HG02970 (cell line): Measurements from ENCODE around the gene NPBWR2.

Source experiments
- ATAC-seq: cut with Tn5 transposase; IDR thresholded peaks from one replicate; pipeline ENCODE4 v1.9.1; 2021; ENCODE audit warnings: mild to moderate bottlenecking, moderate library complexity, moderate number of reproducible peaks; ENCODE audit not compliant: unreplicated experiment, low FRiP score

The NPBWR2 gene

GRCh38 chr20:64076061-64076997, 31.0 kb downstream of the NPBWR2 start:
- ATAC-seq, result no peak

- ATAC-seq, result no peak
Observed at GRCh38 chr20:64075556-64075955, 31.8 kb downstream of the NPBWR2 start.

GRCh38 chr20:64074963-64075362, 32.4 kb downstream of the NPBWR2 start:
- no peak for ATAC-seq

- no peak for ATAC-seq
Observed at GRCh38 chr20:64074184-64074789, 33.1 kb downstream of the NPBWR2 start.

- no peak for ATAC-seq
Observed at GRCh38 chr20:64073476-64074183, 33.7 kb downstream of the NPBWR2 start.

GRCh38 chr20:64072498-64073063, 34.8 kb downstream of the NPBWR2 start:
- no peak for ATAC-seq

- ATAC-seq, result no peak
Observed at GRCh38 chr20:64071341-64072332, 35.7 kb downstream of the NPBWR2 start.

GRCh38 chr20:64070244-64070993, 36.9 kb downstream of the NPBWR2 start:
- ATAC-seq, result no peak

- no peak for ATAC-seq
Observed at GRCh38 chr20:64069614-64070243, 37.6 kb downstream of the NPBWR2 start.

- no peak for ATAC-seq
Observed at GRCh38 chr20:64069209-64069613, 38.2 kb downstream of the NPBWR2 start.

GRCh38 chr20:64068386-64069208, 38.8 kb downstream of the NPBWR2 start:
- ATAC-seq, result no peak

GRCh38 chr20:64067733-64068307, 39.5 kb downstream of the NPBWR2 start:
- no peak for ATAC-seq

GRCh38 chr20:64067005-64067632, 40.2 kb downstream of the NPBWR2 start:
- no peak for ATAC-seq

GRCh38 chr20:64065974-64066343, 41.4 kb downstream of the NPBWR2 start:
- no peak for ATAC-seq

- ATAC-seq, result no peak
Observed at GRCh38 chr20:64065062-64065973, 42.0 kb downstream of the NPBWR2 start.

GRCh38 chr20:64064145-64064698, 43.1 kb downstream of the NPBWR2 start:
- no peak for ATAC-seq
